ENCODE measurements around the gene KCNIP2.
"Not testable (repeated sequence)": the region's sequence is repeated elsewhere in the genome, so short reads cannot be mapped to it uniquely, and the experiment has no call there.

Gene KCNIP2

DNA sequence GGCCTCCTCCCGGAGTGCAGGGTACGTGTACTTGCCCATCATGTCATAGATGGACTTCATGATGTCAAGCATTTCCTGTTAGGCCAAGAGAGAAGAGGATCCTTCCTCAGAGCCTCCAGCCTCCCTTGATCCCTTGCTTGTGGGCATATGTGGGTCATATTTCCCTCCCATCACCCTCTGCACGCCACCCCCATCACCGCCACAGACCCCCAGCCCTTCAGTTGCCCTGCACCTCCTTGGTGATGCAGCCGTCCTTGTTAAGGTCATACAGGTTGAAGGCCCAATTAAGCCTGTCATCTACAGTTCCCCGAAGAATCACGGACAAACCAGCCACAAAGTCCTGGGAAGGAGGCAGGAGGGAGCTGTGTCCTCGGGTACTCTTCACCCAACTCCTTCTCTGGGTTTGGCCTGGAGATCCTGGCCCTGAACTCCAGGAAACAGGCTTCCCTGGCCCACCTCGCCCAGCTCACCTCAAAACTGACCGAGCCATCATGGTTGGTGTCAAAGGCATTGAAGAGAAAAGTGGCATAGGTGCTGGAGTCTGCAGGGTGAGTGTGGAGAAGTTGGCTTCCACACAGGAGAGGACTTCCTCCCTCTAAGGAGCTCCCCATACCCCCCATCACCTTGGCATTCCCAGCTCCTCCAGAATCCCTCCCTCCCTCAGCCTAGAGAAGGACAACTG is 15.5 kb downstream of the KCNIP2 start:
- DNase-seq: no peak

DNA sequence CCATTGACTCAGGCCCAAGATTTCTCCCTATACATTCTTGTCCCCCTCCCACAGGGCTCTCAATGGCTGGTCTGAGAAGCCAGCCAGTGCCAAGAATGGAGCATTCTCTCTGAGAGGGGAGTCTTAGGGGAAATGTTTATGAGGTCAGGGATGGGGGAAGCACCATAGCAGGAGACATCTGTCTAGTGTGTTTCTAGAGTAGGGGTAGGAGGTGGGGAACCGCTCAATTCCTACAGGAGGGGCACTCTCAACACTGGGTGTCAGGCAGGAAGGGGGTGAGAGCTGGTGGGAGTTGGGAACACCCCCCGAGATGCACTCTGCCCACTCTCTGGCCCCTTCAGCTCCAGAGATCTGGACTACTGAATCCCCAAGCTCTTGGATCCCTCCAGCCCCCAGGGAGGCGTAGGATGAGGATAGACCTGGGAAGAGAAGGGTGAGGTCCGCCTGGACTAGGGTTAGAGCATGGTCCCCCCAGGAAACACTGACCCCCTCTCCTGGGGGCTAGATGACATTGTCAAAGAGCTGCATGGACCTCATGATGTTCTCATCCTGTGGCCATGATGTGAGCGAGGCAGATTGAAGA is 16.7 kb downstream of the KCNIP2 start:
- DNase-seq: no peak

DNA sequence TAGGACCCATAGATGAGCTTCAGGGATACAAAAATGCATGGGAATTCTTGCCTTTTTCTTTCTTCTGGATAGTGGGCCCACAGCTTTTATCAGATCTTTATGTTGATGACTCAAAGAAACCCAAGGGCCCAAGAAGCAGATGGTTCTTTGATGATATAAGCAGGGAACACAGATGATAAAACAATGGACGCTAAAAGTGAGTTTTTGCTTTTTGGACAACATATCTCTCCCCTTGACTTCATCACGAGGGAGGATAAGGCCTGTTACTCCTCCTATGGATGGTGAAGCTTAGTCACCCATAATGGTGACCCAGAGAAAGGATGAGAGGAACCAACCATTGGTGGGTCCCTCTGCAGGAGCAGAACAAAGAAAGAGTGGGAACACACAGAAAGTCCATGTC is 18.9 kb downstream of the KCNIP2 start:
- DNase-seq: no peak

DNA sequence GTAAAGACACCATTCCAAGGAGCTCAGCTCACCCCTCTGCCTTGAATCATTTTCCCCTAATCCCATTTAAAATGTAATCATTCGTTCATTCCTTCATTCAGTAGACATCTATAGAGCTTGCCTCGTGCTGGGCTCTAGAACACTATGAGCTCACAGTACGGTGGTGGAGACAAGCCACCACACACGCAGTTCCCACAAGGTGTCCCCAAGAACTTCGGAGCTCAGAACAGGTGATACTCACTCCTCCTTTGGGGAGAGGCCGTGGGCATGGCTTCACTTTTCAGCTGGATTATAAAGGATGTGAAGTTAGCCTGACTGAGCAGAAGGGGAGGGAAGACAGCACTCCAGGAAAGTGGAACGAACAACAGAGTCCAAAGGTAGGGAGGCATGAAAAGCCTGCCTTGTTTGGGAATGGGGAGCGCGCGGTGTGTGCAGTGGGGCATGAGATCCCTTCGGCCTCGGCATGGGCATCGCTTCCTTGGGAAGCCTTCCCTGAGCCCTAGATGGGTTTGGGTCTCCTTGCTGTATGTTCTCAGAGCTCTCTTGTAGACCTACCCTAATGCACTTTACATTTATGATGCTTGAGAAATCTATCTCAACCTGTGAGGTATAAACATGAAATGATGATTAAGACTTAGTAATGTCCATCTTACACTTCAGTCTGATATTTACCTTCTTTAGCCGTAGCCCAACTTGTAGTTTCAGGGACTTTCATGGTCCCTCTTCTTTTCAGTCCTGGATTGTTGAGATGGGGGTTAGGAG is 24.5 kb downstream of the KCNIP2 start:
- DNase-seq: peak; percentile 40

DNA sequence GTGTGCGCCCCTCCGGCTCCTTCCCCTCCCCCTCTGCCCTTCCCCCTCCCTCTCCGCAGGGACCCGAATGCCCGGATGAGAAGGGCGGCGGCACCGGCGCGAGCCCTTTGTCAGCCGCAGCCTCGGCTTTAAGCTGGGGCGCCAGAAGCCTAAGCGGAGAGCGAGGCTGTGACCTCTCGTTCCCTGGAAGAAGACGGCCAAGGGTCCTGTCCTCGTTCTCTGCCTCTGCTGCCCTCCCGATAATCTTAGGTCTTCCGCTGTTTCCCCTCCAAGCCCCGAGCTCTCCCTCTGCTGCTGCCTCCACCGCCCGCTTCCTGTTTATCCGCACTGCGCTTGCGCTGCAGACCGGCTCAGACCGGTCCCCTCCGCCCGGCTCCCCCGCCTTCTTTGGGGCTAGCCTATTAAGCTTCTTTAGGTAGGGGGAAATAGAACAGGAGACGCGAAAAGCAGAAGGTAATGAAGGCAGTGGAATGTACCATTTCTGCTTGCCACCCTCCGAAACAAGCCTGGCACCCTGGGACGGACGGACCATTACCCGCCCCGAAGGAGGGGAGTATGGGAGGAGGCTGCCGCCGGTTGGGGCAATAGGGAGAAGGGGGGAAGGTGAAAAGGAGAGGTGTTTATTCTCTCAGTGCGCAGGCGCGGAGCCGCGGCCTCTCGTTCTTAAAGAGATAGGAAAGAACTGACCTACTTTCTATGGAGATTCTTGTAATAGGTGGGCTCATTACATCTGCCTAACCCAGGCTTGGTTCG is 25.3 kb downstream of the KCNIP2 start, which contains the start of gene OGA:
Gene OGA (minus strand): TSS at position 326 of the 753 bp plus-strand sequence. CDS start 422 bp downstream, outside the sequence.
- DNase-seq: peak; percentile 98

DNA sequence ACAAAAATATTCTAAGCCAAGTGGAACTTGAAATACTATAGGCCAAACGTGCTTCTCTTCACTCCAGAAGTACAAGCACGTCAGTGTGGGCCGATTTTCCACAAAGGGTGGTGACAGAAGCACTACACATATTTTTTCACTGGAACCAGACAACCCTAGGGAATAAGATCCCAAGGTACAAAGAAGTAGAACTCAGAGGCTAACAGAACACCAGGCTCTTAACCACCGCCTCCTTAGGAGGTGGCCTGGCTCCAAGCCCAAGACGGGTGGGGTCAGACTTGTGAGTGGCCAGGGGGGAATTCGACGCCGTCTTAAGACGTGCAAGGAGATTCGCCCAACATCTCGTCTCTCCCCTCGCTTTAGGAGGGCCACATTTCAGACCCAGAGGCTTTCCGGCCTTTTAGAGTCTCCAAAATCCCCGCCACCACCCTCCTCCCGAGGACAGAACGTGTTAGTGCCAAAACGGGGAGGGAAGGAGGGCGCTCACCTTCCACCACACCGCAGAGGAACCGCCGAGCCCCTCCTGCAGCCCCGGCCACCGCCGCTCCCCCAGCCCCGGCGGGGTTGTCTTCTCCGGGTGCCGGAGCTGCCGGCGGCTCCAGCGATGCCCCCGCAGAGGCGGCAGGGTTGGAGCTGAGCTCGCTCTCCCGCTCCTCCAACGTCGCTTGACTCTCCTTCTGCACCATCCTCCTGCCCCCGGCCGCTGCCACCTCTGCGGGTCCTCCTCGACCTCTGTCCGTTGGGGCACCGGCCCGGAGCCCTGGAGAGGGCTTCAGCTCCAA is 26.1 kb downstream of the KCNIP2 start:
- DNase-seq: no peak

DNA sequence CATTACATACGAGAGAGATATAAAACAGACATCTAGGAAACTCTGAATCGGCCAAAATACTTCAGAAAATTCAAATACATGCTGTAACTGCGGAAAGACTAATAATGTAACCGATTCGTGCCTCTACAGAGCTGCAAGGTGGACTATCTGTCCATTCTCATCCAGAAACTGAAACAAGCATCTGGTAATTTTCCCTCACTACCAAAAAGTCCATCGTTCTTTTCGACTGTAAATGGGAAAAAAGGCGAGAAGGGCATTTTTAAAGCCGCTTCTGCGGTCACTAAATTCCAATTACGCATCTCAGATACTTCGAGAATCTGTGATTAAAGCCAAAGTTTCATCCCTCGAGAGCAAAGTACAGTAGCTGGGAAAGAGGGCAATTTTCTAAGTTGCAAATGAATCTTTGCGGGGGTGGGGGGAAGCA is 26.7 kb downstream of the KCNIP2 start:
- DNase-seq: no peak

DNA sequence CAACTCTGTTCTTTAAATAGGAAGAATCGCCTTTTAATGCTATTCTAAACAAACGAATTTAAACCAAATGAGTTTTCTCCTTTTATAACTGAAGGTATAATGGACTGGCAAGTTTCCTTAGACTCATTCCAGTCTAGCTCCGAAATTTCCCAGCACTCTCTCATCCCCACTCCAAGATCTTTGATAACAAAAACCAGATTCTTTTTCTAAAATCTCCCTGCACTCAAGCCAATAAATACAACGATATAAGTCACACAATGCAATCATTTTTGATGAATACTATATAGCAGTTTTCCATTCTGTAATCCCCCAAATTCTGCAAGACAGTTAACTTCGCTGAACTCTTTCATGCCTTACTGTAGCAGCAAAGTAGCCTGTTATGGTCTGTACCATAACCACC is 27.2 kb downstream of the KCNIP2 start:
- no peak for DNase-seq

DNA sequence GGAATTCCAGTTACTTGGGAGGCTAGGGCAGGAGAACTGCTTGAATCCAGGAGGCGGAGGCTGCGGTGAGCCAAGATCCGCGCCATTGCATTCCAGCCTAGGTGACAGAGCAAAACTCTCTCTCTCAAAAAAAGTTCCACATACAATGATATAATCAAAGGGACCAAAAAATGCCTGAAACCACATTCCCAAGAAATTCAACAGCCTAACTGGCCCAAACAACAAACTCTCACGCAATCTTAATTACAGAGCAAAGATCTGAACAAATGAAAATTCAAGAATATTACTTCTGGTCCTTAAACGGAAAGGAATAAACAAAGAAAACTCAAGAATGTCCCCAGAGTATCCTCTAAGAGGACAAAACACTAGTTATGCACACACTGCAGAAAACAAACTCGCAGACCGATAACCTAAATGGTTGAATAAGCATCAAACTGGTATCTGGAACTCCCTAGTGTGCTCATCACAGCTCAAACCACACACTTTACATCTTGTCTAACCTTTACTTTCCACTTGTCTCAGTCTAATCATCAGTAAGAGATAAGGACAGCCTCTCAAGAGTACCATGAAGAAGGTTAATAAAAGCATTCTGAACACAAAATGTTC is 29.0 kb downstream of the KCNIP2 start:
- DNase-seq: no peak

DNA sequence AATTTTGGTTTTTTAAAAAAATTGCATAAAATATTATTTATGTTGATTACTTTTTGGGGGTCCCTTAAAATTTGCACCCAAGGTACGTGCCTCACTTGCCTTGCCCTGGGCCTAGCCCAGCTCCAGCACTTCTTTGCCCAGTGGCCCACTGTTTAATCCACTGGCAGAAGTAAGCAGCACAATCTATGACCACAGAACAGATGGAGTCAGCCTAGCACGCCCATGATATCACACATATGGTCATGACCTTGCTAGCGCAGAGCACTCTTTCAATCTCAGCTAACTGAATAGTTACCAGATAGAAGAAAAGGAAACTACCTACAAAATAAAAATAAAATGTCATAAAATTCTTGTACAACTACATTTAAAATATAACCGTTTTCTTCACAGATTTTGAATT is 31.0 kb downstream of the KCNIP2 start:
- DNase-seq: no peak

DNA sequence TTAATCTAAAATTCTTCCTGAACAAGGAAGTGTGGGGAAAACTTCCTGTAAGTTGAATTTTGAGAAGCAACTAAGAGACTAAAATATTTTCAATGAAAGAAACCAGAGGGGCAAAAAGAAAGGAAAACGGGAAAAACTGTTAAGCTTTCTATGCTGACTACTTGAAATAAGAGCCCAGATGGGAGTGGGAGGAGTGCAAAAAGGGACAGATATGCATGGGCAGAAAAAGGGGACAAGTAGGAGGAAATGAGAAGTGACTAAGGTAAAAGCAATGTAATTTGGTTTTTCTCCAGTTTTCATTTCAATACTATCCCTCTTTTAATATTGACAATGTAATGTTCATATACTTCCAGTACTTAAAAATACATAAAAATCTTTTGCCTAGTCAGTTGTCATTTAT is 36.4 kb downstream of the KCNIP2 start:
- no peak for DNase-seq

DNA sequence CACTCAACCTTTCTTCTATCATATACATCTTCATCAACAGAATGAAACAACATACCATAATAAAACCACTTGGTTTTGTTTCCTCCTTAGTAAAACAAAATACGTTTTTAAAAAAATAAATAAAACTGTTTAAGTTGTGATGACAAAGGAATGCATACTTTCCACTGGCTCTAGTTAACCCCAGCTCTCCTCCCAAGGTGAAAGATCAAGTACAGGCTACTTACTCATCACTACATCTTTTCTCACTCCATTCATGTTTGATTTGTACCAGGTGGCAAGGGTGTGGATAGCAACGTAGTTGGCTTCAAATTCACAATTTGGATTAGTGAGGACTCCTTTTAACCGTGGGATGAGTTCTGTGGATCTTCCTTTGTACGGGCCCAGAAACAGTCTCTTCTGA is 40.1 kb downstream of the KCNIP2 start:
- DNase-seq: no peak

DNA sequence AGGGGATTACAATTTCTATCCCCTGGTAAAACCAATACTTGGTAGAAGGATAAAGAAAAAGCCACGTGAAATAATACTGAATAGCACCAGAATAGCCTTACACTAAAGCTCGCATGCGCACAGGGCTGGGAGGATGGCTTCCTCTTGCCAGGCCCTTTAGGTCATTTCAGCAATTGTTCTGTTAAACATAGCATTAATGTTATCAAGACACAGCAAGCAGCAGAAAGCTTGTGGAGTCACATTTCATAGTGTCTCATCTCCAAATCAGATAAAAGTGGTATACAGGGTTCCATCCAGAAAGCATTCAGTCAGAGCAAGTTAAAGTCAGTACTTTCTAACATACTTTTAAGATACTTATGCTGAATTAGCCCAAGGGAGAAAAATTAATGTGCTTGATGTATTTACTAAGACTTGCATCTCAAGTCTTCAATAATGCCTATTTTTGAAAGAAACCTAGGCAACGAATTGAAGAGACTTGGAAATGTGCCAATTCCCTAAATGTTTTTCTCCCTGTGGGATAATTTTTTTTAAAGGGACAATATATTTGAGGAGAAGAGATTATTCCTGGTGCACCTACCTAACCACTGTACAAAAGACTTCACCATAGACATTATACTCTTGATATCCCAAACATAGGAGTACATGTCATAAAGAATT is 46.1 kb downstream of the KCNIP2 start:
- DNase-seq: no peak

DNA sequence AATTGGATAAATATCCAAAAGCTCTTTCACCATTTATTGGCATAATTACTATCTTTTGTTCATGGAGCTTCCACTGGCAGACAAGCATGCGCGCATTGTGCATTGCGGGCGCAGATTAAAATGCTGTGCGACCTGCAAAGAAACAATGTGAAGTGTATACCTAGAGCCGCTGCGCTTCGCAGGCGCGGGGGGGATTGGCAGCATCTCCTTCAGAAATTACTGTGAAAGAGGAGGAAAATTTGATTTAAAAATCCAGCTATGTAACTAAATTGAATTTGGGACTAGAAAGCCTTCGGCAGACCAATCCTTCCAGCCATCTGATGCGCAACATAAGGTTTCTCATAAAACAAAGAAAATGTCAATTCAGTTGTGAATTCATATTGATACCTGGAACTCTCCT is 50.1 kb downstream of the KCNIP2 start:
- no peak for DNase-seq

DNA sequence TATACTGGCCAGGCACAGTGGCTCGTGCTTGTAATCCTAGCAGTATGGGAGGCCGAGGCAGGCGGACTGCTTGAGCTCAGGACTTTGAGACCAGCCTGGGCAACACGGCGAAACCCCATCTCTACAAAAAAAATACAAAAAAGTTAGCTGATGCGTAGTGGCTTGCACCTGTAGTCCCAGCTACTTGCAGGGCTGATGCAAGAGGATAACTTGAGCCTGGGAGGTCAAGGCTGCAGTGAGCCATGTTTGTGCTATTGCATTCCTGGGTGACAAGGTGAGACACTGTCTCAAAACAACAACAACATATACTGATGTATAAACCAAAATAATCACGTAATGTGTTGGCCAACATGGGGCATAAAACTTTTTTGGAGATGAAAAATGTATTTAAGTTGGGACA is 53.9 kb downstream of the KCNIP2 start:
- DNase-seq: no peak

DNA sequence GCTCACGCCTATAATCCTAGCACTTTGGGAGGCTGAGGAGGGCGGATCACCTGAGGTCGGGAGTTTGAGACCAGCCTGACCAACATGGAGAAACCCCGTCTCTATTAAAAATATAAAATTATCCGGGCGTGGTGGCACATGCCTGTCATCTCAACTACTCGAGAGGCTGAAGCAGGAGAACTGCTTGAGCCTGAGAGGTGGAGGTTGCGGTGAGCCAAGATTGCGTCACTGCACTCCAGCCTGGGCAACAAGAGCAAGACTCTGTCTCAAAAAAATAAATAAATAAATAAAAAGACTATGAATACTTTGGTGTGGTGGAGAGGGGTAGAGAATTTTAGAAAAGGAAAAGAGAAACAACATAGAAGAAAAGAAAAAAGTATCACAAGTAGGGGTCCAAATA is 54.4 kb downstream of the KCNIP2 start:
- DNase-seq: not testable (repeated sequence)

DNA sequence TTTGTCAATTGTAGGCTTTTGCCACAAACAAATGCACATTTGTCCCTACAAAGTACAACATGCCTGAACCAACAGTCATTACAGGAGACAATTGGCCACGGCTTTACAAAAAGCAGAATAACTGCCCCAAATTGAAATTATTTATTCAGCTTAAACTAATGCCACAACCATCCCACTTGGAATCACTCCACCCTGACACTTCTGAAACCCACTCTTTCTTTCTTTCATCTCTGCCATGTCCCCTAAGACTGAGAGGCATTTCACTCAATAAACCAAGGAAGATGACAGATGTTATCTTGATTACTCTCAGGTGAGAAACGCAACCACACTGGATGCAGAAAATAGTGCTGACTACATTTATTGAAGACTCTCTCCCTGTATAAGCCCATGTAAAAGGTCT is 57.8 kb downstream of the KCNIP2 start:
- no peak for DNase-seq

DNA sequence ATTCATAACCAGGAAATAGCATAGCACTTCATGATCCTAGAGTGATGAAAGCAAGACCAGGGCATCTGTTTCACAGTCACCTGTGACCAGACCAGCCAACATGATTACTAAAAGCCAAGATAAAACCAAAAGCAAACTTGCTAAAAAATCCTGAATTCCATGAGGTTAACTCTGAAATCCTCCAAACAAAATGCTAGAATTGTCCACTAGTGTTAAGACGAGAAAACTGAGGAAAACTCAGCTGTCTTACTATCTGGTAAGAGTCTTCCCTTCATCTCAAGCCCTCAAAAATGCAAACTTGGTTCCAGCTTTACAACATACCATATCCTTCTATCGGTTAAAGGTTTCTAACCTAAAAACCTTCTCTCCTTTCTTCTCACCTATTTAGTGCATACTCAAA is 59.0 kb downstream of the KCNIP2 start:
- DNase-seq: no peak

DNA sequence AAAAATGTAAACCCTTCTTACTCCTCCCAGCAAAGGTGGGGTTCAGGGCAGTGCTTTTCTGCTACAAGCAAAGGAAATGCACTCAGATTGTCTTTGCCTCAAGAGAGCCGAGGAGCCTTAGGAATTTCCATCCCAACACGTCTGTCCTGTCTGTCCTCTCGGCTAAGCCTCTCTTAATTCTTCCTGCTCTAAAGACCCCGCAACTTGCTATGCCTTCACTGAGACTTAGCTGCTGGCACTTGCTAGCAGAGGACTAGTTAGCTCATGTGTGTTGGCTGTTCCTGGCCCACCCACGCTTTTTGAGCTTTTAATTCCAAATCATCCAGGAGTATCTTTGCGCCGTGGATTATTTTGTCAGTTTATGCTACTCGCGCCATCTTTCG is 59.9 kb downstream of the KCNIP2 start:
- peak; percentile 1 for DNase-seq

DNA sequence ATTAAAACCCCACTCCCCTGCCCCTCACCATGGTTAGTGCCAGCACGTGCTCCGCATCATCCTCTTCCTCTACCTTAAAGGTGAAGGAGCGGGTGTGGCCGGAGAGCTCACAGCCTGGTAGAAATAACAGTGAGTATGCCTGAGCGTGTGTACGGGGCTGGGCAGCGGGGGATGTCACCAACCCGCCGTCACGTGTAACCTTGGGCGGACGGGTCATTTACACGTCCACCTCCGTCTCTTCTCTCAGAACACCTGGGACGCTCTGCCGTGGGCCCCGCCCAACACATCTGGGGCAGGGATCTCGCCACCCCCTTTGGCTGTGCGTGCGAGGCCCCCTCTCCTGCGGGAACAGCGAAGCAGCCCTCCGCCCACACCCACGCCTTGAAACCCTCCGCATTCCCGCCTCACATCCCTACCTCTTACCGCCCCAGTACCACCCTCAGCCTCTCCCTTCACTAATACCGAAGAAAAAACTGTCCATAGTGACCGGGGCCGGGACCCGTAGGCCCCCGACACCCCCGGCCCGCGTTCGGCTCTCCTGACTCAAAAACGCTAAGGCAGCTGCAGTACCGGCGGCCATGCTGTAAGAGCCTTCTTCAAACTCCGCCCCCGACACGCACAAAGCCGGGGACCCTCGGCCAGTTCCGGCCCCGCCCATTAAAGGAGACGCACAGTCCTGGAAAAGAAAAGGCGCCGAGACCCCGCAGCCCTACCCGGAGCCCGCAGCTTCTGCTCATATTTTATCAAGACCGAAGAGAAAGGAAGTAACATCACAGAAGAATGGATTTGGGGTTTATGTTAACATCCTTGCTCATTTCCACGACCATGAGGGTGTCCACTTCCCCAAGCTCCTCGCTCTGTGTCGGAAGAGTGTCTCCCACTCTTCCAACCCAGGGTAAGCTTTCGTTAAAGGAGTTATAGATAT is 60.5 kb downstream of the KCNIP2 start, which contains the start of gene NPM3:
Gene NPM3 (minus strand): TSS at position 636 of the 925 bp plus-strand sequence. CDS start 56 bp downstream, at position 580.
- peak; percentile 70 for DNase-seq

All from NCI-H1092 treated with DMSO at 0.1 percent for 48 hours (cell line).